PC-9 (cell line): Measurements from ENCODE around the gene HMMR. TPM values are rescaled to one million over a fixed set of nuclear protein-coding genes. Genes with fewer than 3 reads are reported as not detected.
"Not testable (repeated sequence)": the region's sequence is repeated elsewhere in the genome, so short reads cannot be mapped to it uniquely, and the experiment has no call there.

Experiments used
- Bru-seq: library from RNA; stranded (reverse); fragments of 400-500 nt; gene quantifications from one replicate; lab custom pipeline; 2021; lab: Mats Ljungman, UMichigan
- BruChase-seq, 2 experiments: library from RNA; stranded (reverse); fragments of 400-500 nt; gene quantifications; one replicate each; lab custom pipeline; 2021; lab: Mats Ljungman, UMichigan
- BruUV-seq: library from RNA; stranded (reverse); fragments of 400-500 nt; replicated peaks from 2 replicates; lab custom pipeline; 2021; lab: Mats Ljungman, UMichigan
- CTCF ChIA-PET: fragments of 300-600 bp; sonication (Branson Sonifier 250); formaldehyde crosslinking; loops from one replicate; lab custom pipeline; 2022; ENCODE audit warnings: antibody characterized with exemption; lab: Charles Lee
- POLR2A ChIA-PET: fragments of 300-600 bp; sonication (Branson Sonifier 250); formaldehyde crosslinking; loops from one replicate; lab custom pipeline; 2022; ENCODE audit warnings: antibody characterized with exemption; ENCODE audit not compliant: unreplicated experiment; lab: Charles Lee
- DNase-seq, 2 experiments: peaks; one replicate each; pipeline versions ENCODE4 v3.0.0 to v3.0.0-alpha.2; 2015 to 2022; ENCODE audit warnings: mixed read lengths in 1 of 2
- H2AFZ ChIP-seq: fragments of 200-600 bp; sonication (generic); 2 replicates; pipeline ENCODE4 v1.8.1; 2017; ENCODE audit warnings: antibody characterized with exemption
- H3F3A ChIP-seq: fragments of 200-600 bp; sonication (generic); 2 replicates; pipeline ENCODE4 v1.8.1; 2017; ENCODE audit warnings: antibody characterized with exemption, mild to moderate bottlenecking, low read depth; ENCODE audit not compliant: insufficient read depth
- H3K27ac ChIP-seq: fragments of 200-600 bp; sonication (generic); 2 replicates; pipeline ENCODE4 v1.6.1; 2016; ENCODE audit warnings: mixed run types
- H3K27me3 ChIP-seq: fragments of 200-600 bp; sonication (generic); 2 replicates; pipeline ENCODE4 v1.6.1; 2016; ENCODE audit warnings: low read depth, mixed run types; ENCODE audit not compliant: insufficient read depth
- H3K36me3 ChIP-seq: fragments of 200-600 bp; sonication (generic); 2 replicates; pipeline ENCODE4 v1.6.1; 2016; ENCODE audit warnings: low read depth, mixed run types
- H3K4me1 ChIP-seq: fragments of 200-600 bp; sonication (generic); replicated peaks from 2 replicates; pipeline ENCODE4 v1.6.1; 2016; ENCODE audit warnings: mixed run types; ENCODE audit not compliant: insufficient read depth
- H3K4me2 ChIP-seq: fragments of 200-600 bp; sonication (generic); 2 replicates; pipeline ENCODE4 v1.6.1; 2017; ENCODE audit warnings: mixed run types
- H3K4me3 ChIP-seq: fragments of 200-600 bp; sonication (generic); 2 replicates; pipeline ENCODE4 v1.6.1; 2016; ENCODE audit warnings: mixed run types
- H3K79me2 ChIP-seq: fragments of 200-600 bp; sonication (generic); 2 replicates; pipeline ENCODE4 v1.6.1; 2017; ENCODE audit warnings: low read depth, mixed run types
- H3K9me2 ChIP-seq: fragments of 200-600 bp; sonication (generic); 2 replicates; pipeline ENCODE4 v1.8.1; 2017; ENCODE audit warnings: mild to moderate bottlenecking; ENCODE audit not compliant: insufficient read depth
- H3K9me3 ChIP-seq: fragments of 200-600 bp; sonication (generic); 2 replicates; pipeline ENCODE4 v1.8.1; 2016; ENCODE audit warnings: low read depth; ENCODE audit not compliant: insufficient read depth
- H4K20me1 ChIP-seq: fragments of 200-600 bp; sonication (generic); 2 replicates; pipeline ENCODE4 v1.8.1; 2017; ENCODE audit not compliant: insufficient read depth
- CTCF ChIP-seq: fragments of 200-600 bp; sonication (generic); conservative IDR thresholded peaks from 2 replicates; pipeline ENCODE4 v1.6.1; 2017; ENCODE audit warnings: mixed run types, antibody characterized with exemption, mild to moderate bottlenecking, moderate library complexity
- EZH2 ChIP-seq: fragments of 200-600 bp; sonication (generic); IDR thresholded peaks from 2 replicates; pipeline ENCODE4 v1.8.0; 2017; ENCODE audit warnings: antibody characterized with exemption, low read depth
- intact Hi-C: fragments of 100-400 bp; cut with micrococcal nuclease; formaldehyde crosslinking; loops from one replicate; pipeline ENCODE4 v1.10.0; 2022; ENCODE audit not compliant: unreplicated experiment
- long read RNA-seq: library from polyadenylated mRNA; stranded (forward); transcript quantifications from one replicate; pipeline ENCODE4 v2.0.0, GENCODE V29; 2022
- total RNA-seq: library from RNA; stranded (reverse); gene quantifications from 2 replicates; pipeline ENCODE4 v1.2.3, GENCODE V29; 2021

Gene HMMR
- 83.9 and 94.5 TPM in 2 replicates for total RNA-seq
- Bru-seq, nascent RNA = percentile 93 among the genes with signal in this experiment
- BruChase-seq, experiment 1, labeled RNA remaining after a 2-hour chase = percentile 85 among the genes with signal in this experiment
- BruChase-seq, experiment 2, labeled RNA remaining after a 6-hour chase = percentile 91 among the genes with signal in this experiment
- long read RNA-seq, transcript HMMR-201 (17 exons, 2,872 nt) = major isoform, 116 of 157 reads
- long read RNA-seq, transcript HMMR-203 (18 exons, 3,102 nt) = minor isoform, 23 of 157 reads
- long read RNA-seq, partial matches to known transcripts = 5 of 157 reads
- long read RNA-seq, other reads (novel, unspliced or antisense) = 13 of 157 reads

- ChIA-PET POLR2A (interaction anchor here (0.6 to 2.6 kb wide), 7 partner anchors 16 to 514 kb away, joined by 3 to 38 read pairs (median 6); partner anchors contain the start of genes CCNG1 and MAT2B), CTCF (interaction anchor here (0.6 to 1.2 kb wide), 4 partner anchors 8 to 1494 kb away, joined by 3 to 13 read pairs (median 6); no protein-coding TSS in a partner anchor)
- Histone ChIP-seq H3K27me3 (no peaks in the 10 kb centered on the region), H3K79me2 (peaks cover 71% of the 10 kb centered on the region), H3K27ac (peak within 1 kb of the TSS; percentile 95), H3K9me3 (no peaks in the 10 kb centered on the region), H3K4me2 (peak within 1 kb of the TSS; percentile 98), H3F3A (peaks cover 29% of the 10 kb centered on the region), H3K9me2 (no peaks in the 10 kb centered on the region), H3K4me1 (peaks cover 36% of the 10 kb centered on the region), H2AFZ (peak within 1 kb of the TSS; percentile 93), H4K20me1 (no peaks in the 10 kb centered on the region), H3K4me3 (peak within 1 kb of the TSS; percentile 97), H3K36me3 (peaks cover 5% of the 10 kb centered on the region)
- TSS peak; percentile 97 for BruUV-seq
- peak in 1 of 2 experiments; percentile 36 for DNase-seq
- intact Hi-C loops = loop anchor here (1.0 to 2.0 kb wide), 2 partner anchors 24 to 45 kb away; partner anchors contain the start of genes CCNG1 and MAT2B
- TF ChIP-seq EZH2 (no peak), CTCF (no peak)
Measured at GRCh38 chr5:163460562-163461171, at the start of gene HMMR. TSS of gene HMMR (plus strand) at chr5:163460632. CDS start at chr5:163460693, 61 bp downstream.

- BruUV-seq, H3F3A ChIP-seq, H3K4me2 ChIP-seq, intact Hi-C loops, H3K4me1 ChIP-seq, H3K4me3 ChIP-seq, H4K20me1 ChIP-seq, H3K27ac ChIP-seq, H3K9me3 ChIP-seq, H2AFZ ChIP-seq, DNase-seq, POLR2A ChIA-PET, H3K36me3 ChIP-seq, H3K79me2 ChIP-seq, H3K9me2 ChIP-seq: not testable (repeated sequence)
- peaks cover 12% of the 10 kb centered on the region for H3K27me3 ChIP-seq
- CTCF ChIA-PET = interaction anchor here (0.7 kb wide), 1 partner anchor 488 kb away, joined by 5 read pairs; no protein-coding TSS in a partner anchor
Measured at GRCh38 chr5:163415673-163416072, 44.8 kb upstream of the HMMR start.

GRCh38 chr5:163424836-163425235, 35.6 kb upstream of the HMMR start:
- H3K4me1 ChIP-seq = no peaks in the 10 kb centered on the region
- H3K9me3 ChIP-seq = no peaks in the 10 kb centered on the region
- no peak overlapping the region for H3K4me3 ChIP-seq
- CTCF ChIA-PET = no interaction called here
- POLR2A ChIA-PET = no interaction called here
- H3K36me3 ChIP-seq = no peaks in the 10 kb centered on the region
- no peaks in the 10 kb centered on the region for H3F3A ChIP-seq
- no peak overlapping the region for H3K4me2 ChIP-seq
- H2AFZ ChIP-seq = no peak overlapping the region
- no peaks in the 10 kb centered on the region for H3K27me3 ChIP-seq
- no peak overlapping the region for H3K27ac ChIP-seq
- intact Hi-C loops = no loop called here
- TF ChIP-seq EZH2 (no peak), CTCF (no peak)
- no peaks in the 10 kb centered on the region for H3K79me2 ChIP-seq
- H3K9me2 ChIP-seq = no peaks in the 10 kb centered on the region
- no peak for DNase-seq
- no peaks in the 10 kb centered on the region for H4K20me1 ChIP-seq
- no TSS peak for BruUV-seq

GRCh38 chr5:163426128-163426527, 34.3 kb upstream of the HMMR start:
- H3K9me3 ChIP-seq, H2AFZ ChIP-seq, H4K20me1 ChIP-seq, H3K4me1 ChIP-seq, CTCF ChIA-PET, H3K36me3 ChIP-seq, H3F3A ChIP-seq, H3K4me3 ChIP-seq, intact Hi-C loops, BruUV-seq, DNase-seq, H3K79me2 ChIP-seq, H3K27me3 ChIP-seq, H3K27ac ChIP-seq, H3K9me2 ChIP-seq, H3K4me2 ChIP-seq, POLR2A ChIA-PET: not testable (repeated sequence)
